GM21825 (cell line): ENCODE results near the gene MATN1.

ENCODE experiments used
- ATAC-seq: cut with Tn5 transposase; IDR thresholded peaks from one replicate; pipeline ENCODE4 v1.9.1; 2021; ENCODE audit warnings: mild to moderate bottlenecking, moderate library complexity; ENCODE audit not compliant: unreplicated experiment

MATN1 gene

DNA sequence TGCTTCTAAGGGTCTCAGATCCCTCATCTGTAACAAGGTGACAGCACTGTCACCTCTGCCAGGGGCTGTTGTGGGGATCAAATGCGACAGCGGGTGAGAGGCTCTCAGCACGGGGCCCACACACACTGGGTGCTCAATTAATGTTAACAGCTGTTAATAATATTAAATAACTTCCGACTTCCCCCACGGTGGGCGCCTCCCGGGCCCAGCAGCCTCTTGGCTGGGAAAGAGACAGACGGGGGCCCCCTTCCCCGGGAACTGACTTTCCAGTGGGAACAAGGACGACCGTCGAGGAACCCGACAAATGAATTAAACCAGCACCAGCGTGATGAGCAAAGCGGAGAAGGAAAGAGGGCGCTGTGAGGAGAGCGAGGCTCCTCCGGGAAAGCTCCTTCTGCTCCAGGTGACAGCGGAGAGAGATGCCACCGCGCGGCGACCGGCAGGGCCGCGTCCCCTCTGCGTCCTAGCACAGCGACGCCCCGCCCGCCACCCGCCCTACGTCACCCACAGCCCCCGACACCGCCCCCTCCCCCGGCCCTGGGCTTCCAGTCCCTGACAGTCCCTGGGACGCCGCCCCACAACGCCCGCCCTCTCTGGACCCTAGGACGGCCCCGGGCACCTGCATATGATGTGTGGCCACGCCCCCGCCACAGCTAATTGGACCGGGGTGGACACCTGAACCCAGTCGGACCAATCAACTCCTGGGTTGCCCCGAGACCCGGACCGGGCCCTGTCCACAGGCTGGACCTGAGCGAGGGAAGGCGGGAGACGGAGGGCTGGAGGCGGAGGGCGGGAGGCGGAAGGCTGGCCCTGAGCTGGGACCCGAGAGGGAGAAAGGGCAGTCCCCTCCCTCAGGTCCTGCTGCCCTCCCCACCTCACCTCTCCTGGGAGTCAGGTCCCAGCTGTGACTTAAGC lies 38.2 kb downstream of the MATN1 start:
- ATAC-seq, result no peak

DNA sequence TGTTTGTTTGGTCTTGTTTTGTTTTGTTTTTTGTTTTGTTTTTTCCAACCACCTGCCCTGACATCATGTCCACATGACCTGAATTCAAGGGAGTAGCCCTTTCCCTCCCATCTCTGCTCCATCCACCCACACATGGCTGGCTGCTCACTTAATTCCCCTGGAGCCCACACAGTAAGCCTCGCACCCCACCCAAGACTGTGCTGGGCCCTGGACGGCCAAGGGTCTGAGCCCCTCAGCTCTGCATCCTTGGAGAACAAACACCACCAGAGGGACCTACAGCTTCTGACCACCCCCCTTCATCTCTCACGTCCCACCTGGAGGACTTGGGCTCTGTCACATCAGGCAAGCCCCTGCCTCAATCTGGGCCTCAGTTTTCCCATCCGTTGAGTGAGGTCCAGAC lies 39.1 kb downstream of the MATN1 start:
- no peak for ATAC-seq

DNA sequence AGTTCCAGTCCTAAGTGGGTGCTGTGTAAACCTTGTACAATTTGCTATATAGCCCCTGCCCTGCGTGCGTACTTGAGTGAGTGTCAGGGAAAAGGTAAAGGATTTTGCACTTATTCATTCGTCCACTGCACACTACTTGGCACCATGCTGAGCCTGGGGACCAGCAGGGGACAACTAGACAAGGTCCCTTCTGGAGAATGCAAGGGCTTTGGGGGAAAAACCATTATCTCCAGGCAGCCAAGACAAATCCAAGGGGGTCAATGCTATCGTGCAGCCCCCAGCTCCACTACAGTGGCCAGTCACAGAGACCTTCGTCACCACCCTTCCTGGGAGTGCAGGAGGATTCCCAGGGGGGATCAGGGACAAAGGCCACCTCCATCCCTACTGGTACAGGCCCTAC lies 39.7 kb downstream of the MATN1 start:
- ATAC-seq, result no peak

DNA sequence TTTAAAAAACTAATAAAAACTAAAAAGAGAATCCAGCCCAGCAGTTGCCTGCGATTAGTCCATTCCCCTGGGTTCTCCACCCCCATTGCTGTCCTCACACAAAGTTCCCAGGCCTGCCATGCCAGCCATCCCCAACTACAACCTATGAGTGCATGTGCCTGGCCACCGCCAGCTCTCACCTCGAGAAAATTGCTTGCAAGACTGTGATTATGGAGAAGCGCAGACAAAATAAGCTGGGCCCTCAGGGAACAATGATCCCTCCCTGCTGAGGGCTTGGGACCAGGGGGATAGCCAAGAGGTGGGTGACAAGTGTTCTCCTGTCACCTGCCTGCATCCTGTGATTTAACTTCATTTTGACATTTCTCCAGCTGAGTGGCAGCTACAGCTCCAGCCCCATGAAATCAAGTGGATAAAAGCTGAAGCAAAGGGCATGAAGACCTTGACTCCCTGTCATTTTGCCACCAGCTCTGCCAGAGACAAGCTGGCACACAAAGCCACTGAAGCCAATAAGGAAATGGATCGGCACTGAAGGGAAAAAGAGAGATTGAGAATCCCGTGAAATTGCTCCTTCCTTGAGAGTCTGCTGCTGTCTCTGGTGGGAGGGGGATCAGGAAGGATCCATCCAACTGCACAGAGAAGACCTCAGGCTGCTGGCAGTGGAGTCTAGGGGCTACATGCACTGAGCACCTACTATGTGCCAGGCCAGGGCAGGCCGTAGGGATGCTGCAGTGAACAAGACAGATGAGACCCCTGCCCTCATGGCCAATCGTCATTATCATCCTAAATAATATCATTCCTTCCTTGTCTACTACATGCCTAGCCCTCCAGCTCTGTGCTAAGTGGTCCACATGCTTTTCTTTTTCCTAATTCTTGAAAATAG lies 40.7 kb downstream of the MATN1 start:
- no peak for ATAC-seq

DNA sequence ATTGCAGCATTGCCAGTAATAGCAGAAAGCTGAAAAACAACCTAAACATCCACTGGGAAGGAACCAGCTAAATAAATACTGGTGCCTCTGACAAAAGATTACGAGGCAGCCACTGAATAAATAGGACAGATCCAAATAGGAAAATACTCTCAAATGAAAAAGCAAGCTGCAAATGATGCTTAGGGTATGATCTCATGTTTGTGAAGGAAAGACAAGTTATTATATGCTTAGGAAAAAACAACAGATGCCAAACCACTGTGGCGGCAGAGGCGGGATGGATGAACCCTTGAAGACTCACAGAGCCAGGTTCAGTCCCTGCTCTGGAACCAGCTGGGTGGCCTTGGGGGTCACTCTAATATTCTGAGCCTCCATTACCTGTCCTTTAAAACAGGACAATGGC lies 41.6 kb downstream of the MATN1 start:
- no peak for ATAC-seq

DNA sequence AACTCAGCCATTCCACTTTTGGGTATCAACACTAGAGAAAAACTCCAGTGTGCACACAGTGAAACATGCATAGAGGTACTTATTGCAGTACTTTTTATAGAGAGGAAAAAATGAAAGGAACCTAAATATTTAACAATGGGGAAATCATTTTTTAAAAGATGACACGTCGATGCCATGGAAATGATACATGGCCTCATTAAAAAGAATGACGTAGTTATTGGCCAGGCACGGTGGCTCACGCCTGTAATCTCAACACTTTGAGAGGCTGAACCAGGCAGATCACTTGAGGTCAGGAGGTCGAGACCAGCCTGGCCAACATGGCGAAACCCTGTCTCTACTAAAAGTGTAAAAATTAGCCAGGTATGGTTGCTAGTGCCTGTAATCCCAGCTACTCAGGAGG lies 42.5 kb downstream of the MATN1 start:
- ATAC-seq, result no peak

DNA sequence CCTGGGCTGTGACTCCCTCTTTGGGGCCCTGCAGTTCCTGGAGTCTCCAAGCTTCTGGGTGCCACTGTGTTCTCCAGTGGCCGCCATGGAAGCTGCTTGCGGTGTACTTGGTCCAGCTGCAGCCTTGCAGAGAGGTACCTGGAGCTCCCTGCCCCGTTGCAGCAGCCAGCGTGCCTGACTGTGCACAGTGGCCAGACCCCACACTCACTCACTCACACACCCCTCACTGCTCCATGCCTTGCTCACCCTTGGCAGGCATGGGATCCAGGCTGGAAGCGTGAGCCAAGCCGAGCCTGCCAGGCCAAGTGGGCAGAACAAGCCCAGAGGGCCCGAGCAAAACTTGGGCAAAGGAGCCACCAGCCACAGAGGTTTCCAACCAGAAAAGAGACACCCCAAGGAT lies 43.0 kb downstream of the MATN1 start:
- no peak for ATAC-seq

DNA sequence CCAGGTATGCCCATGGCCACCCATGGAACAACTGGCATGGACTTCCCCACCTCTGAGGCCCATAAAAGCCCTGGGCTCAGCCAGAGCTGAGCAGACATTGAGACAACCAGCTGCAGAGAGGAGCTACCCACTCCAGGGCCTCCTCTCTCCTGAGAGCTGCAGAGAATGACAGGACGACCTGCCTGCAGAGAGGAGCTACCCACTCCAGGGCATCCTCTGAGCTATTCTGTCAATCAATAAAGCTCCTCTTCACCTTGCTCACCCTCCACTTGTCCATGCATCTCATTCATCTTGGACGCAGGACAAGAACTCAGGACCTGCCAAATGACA lies 43.4 kb downstream of the MATN1 start:
- ATAC-seq, result no peak

DNA sequence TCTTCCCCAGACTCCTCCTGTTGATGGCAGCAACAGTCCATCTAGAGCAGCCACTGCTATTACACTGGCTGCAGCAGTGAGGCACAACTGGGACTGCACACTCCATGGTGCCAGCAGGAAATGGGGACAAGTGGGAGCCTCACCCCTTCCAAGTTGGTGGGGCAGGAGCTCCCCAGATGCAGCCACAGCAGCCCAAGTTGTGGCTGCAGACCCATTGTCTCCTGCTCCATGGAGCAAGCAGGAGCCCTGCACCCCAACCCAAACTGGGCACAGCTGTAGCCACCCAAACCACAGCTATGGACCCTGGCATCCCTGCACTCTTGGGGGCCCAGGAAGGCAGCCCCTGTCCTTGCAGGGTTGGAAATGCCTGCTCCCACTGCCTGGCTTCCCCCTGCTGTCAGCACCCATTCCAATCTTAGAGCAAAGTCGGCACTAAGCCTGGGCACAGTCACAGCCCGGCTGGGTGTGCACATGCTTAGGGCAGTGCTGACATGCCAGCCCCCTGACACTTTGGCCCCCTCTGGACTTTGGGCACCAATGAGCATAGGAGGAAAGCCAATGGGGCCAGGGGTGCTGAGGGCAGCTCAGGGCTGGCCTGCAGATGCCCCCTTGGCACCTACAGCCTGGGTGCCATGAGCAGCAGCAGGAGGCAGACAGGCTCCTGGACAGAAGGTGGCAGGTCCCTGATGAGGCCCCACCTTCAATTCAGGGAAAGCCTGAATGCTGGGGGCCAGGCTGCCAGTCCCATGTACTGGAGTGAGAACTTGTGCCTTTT lies 44.0 kb downstream of the MATN1 start:
- ATAC-seq, result no peak

DNA sequence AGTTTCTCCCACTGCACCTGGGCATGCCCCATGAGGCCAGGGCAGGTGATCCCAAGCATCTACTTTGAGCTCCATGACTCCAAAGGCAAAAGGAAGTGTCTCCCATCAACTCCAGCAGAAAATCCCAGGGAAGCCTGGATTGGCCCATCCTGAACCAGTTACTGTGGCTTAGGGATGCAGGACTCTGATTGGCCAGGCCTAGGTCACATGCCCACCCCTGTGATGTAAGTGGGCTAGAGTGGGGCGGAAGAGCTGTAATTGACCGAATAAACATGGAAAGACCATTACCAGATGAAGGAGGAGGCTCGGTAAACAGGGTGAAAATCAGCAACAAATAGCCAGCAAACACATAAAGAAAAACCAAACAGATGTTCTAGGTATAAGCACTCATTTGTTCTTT lies 45.2 kb downstream of the MATN1 start:
- ATAC-seq, result no peak

DNA sequence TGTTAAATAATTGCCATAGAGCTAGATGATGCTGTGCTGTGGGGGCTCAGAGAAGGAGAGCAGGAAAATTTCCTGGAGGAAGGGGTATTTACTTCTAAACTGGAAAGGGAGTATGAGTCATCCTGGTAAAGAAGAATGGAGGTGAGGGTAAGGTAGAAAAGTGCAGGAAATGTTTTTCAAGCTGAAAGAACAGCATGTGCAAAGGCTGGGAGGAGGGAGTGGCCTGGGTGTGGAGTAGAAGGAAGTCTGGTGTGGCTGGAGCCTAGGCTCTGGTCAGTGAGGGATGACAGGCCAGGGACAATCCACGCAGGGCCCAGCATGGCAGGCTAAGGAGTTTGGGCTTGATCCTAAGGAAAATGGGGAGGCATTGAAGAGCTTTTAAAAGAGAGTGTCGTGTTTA lies 45.9 kb downstream of the MATN1 start:
- no peak for ATAC-seq

DNA sequence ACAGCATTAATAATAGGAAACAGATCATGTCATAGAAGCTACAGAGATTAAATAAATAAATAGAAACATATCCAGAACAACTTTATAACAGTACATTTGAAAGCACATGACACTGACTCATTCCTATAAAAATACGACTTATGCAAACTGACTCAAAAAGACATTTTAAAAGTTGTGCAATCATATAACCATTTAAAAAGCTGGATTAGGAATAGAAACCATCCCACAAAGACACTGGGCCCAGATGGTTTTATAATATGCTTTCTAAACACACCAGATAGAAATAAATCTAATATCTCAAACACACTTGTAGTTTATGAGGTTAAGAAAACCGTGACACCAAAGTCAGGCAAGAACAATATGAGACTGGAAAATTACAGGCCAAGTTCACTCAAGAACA lies 47.6 kb downstream of the MATN1 start:
- ATAC-seq, result no peak

DNA sequence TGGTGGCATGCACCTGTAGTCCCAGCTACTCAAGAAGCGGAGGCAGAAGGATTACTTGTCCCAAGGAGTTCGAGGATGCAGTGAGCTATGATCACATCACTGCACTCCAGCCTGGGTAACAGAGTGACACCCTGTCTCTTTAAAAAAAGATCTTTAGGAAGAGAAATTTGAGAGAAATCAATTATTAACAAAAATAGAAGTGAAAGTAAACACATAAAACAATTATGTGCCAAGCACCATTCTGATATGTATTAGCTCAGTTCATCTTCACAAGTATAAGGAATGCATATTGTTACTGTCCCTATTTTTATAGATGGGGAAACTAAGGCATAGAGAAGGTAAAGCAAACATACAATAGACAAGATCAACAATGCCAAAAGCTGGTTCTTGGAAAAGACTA lies 48.1 kb downstream of the MATN1 start:
- no peak for ATAC-seq

DNA sequence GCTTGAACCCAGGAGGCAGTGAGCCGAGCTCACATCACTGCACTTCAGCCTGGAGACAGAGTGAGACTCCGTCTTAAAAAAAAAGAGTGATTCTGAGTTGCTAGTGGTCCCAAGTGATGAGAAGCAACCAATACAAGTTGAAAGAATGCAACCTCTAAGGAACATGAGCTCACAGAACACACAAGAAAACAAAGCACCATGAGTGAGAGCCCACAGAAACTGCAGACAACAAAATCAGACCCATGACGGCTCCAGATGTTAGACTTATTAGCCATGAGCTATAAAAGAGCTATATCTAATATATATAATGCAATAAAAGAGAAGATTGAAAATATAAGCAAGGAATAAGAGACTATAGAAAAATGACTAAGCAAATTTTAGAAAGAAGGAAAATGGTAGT lies 50.0 kb downstream of the MATN1 start:
- ATAC-seq, result no peak

DNA sequence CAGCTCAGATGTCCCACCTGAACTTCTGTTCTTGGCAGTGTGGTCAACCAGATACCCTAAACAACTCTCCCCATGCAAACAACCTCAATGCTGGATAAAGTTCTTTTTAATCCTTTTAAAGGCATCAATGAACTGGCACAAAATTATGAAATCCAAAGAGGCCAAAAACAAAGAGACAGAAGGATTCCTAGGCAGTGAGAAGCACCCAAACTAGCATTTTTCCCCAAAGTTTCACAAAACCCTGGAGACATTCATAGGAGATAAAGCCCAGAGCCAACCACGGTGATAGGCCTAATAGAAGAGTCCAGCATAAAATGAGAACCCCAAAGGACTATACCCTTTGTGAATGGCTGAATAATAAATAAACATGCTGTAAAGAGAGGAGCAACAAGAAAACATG lies 50.7 kb downstream of the MATN1 start:
- no peak for ATAC-seq

DNA sequence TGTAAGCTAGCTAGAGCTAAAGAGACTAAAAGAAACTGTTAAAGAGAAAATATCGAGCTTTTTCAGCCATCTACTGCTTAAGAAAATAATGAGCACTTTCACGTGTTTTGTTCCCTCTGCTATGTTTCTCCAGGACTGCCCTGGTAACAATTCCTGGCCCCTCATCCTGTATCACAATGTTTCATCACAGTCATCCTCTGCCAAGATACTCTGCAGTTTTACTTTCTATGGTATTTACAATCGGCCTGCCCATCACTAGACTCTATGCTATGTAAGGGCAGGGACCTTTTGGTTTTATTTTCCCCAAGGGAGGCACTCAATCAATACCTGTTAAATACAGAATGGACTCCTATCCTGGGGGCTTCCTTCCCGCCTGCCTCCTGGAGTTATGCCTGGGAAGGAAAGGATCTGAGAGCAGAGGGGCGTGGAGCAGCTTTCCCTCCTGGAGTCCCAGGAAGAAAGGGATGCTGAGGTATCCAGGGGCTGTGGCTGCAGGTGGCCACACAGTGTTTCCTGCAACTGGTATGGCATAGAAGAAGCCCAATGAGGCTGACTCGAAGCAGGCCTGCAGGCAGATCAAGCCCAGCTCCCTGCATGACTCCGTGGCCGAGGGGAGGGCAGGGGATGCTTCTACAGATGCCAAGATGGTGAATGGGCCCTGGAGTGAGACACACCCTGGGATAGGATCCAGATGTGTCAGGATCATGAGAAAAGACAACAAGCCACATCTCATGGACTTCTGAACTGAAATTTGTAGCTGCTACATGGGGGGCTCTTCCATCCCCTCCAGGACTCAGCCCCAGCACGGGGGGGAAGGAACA lies 52.9 kb downstream of the MATN1 start:
- ATAC-seq, result no peak

DNA sequence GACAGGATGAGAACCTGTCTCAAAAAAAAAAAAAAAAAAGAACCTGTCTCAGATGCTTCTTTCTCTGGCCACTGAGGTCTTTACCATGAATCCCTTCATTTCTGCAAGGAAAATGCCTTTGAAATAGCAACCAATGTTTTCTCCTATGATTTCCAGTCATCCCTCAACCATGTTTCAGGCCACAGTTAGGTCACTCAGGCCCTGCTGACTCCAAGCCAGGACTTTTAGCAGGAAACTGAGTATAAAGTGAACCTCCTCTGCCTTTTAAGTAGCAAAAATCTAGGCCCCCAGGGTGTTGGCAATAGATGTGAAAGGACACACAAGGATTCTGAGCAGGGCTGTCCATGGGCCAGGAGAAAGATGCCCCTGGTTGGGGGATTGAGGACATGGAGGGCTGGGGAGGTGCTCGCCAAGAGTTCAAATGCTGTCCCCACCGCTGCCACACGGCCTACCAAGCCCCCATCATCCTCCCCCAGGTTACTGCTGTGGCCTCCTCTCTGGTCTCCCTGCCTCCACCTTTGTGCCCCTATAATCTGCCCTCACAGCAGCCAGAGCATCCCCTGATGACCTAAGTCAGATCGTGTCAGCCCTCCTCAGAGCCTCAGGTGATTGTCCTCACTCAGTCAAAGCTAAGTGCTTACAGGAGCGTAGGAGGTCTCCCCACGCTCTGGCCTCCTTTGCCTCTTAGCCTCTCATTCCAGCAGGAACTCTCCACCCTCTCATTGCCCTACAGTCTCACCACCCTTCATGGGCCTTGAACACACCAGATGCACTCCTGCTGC lies 54.6 kb downstream of the MATN1 start:
- no peak for ATAC-seq

DNA sequence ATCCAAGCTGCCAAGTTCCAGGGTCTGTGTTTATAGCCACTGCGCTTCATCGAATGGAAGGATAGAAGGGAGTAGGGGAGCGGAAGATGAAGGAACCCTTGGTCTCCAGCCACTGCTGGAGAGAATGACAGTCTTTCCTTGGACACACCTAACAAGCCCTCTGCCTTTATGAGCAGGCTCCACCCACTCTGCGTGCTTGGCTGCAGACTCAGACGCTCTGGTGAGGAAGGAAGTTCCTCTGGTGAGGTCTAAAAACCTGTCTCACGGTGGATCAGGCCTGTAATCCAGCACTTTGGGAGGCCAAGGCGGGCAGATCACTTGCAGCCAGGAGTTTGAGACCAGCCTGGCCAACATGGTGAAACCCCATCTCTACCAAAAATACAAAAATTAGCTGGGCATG lies 55.4 kb downstream of the MATN1 start:
- ATAC-seq, result no peak

DNA sequence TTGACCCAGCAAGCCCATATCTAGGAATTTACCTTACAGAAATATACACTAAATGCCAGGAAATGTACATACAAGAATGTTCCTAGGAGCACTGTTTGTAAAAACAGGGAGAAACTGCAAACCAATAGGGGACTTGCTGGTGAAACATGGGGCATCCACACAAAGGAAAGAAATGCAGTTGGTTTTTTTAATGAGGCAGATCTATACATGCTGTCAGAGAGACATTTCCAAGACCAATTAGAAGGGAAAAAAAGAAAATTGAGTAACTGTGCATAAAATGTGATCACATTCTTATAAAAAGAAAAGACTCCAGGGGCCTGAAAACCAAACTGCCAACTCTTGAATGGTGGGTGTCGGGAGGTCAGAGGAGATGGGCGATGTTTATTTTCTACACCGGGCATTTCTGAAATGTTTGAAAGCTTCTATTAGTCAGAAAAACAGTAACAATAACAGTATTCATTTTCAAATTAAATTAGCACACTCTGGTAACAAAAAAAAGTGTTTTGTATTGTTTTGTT lies 56.6 kb downstream of the MATN1 start:
- ATAC-seq, result no peak
